Hepatocyte (in vitro differentiated cells): ENCODE measurements around the gene SLC25A21.

Source experiments
- EZH2 ChIP-seq: fragments of 200-600 bp; sonication (generic); IDR thresholded peaks from 2 replicates; pipeline ENCODE4 v1.6.1; 2016; ENCODE audit warnings: antibody characterized with exemption, mild to moderate bottlenecking, borderline replicate concordance
- TF ChIP-seq, protein P1 (sequence below): fragments of 200-600 bp; sonication (generic); IDR thresholded peaks from 2 replicates; pipeline ENCODE4 v1.5.1; 2016; ENCODE audit warnings: antibody characterized with exemption, mild to moderate bottlenecking; ENCODE audit not compliant: poor library complexity

DNA sequence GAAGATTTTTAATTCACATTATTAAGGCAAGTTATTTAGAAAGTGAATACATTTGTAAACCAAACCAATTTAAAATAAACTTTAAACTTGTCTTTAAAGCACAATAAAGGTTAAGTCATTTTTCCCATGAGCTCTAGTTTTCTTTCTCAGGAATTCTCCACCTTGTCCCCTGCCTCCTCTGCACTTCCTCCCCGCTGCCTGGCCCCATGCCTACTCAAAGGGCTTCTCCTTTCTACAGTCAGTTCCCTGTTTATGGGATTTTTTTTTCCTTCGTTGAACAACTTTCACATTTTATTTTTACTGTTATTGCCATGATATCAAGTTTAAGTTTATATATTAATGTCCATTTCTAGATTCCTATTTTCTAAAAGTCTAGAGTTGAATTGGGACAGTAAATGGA, 223.0 kb downstream of the SLC25A21 start:
- TF ChIP-seq, protein P1, sequence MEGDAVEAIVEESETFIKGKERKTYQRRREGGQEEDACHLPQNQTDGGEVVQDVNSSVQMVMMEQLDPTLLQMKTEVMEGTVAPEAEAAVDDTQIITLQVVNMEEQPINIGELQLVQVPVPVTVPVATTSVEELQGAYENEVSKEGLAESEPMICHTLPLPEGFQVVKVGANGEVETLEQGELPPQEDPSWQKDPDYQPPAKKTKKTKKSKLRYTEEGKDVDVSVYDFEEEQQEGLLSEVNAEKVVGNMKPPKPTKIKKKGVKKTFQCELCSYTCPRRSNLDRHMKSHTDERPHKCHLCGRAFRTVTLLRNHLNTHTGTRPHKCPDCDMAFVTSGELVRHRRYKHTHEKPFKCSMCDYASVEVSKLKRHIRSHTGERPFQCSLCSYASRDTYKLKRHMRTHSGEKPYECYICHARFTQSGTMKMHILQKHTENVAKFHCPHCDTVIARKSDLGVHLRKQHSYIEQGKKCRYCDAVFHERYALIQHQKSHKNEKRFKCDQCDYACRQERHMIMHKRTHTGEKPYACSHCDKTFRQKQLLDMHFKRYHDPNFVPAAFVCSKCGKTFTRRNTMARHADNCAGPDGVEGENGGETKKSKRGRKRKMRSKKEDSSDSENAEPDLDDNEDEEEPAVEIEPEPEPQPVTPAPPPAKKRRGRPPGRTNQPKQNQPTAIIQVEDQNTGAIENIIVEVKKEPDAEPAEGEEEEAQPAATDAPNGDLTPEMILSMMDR = no peak
- no peak for TF ChIP-seq EZH2
